Neural crest cell (in vitro differentiated cells): Measurements from ENCODE around the gene EXOC6B. TPM values are rescaled to one million over a fixed set of nuclear protein-coding genes. Genes with fewer than 3 reads are reported as not detected.
"Not testable (repeated sequence)": the region's sequence is repeated elsewhere in the genome, so short reads cannot be mapped to it uniquely, and the experiment has no call there.

Experiments used
- DNase-seq: peaks from one replicate; pipeline ENCODE4 v3.0.0; 2021; ENCODE audit warnings: low read depth, mixed read lengths, low spot score
- H3K27ac Mint-ChIP-seq: one replicate; pipeline ENCODE4 v1.8.0; 2021; ENCODE audit warnings: mild to moderate bottlenecking, mixed read lengths; ENCODE audit not compliant: unreplicated experiment
- H3K27me3 Mint-ChIP-seq: 2 replicates; pipeline ENCODE4 v1.8.0; 2021; ENCODE audit warnings: low read depth, mild to moderate bottlenecking, mixed read lengths
- H3K36me3 Mint-ChIP-seq: 2 replicates; pipeline ENCODE4 v1.8.0; 2021; ENCODE audit warnings: low read depth, mild to moderate bottlenecking, mixed read lengths
- H3K4me1 Mint-ChIP-seq: 2 replicates; pipeline ENCODE4 v1.8.0; 2021; ENCODE audit warnings: mixed read lengths
- H3K4me3 Mint-ChIP-seq: one replicate; pipeline ENCODE4 v1.8.0; 2021; ENCODE audit warnings: mild to moderate bottlenecking, mixed read lengths
- H3K9me3 Mint-ChIP-seq: 2 replicates; pipeline ENCODE4 v1.8.0; 2021; ENCODE audit warnings: mixed read lengths
- total RNA-seq: library from RNA; stranded (reverse); gene quantifications from 2 replicates; pipeline ENCODE4 v1.2.1, GENCODE V29; 2021
- TF ChIP-seq, protein P1 (sequence below): fragments of 200-600 bp; sonication (generic); conservative IDR thresholded peaks from 2 replicates; pipeline ENCODE4 v1.5.0; 2021; ENCODE audit warnings: antibody characterized with exemption, mild to moderate bottlenecking

Gene EXOC6B
- total RNA-seq, 1 donor from 2014 or later = 28.2 TPM

DNA sequence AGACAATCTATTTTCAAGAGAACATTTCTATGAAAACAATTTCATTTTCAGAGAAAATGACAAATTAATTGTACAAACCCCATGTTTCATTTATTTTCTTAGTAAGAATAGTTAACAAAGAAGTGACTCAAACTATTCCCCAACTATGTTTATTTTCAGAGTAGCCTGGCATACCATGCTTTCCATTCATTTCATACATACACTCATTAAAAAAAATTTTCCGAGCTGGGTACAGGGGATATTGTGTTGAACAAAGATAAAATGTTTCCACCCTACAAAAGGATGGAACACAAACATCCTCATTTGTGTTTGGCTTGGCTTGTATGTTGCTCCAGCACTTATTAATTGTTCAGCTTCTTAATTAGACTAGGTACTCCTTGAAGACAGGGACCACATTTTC lies 331.4 kb downstream of the EXOC6B start:
- no peak overlapping the region for H3K4me3 Mint-ChIP-seq
- peaks cover 9% of the 10 kb centered on the region for H3K36me3 Mint-ChIP-seq
- no peaks in the 10 kb centered on the region for H3K4me1 Mint-ChIP-seq
- no peak for DNase-seq
- no peak overlapping the region for H3K27ac Mint-ChIP-seq
- H3K9me3 Mint-ChIP-seq = no peaks in the 10 kb centered on the region
- no peaks in the 10 kb centered on the region for H3K27me3 Mint-ChIP-seq
- TF ChIP-seq, protein P1, sequence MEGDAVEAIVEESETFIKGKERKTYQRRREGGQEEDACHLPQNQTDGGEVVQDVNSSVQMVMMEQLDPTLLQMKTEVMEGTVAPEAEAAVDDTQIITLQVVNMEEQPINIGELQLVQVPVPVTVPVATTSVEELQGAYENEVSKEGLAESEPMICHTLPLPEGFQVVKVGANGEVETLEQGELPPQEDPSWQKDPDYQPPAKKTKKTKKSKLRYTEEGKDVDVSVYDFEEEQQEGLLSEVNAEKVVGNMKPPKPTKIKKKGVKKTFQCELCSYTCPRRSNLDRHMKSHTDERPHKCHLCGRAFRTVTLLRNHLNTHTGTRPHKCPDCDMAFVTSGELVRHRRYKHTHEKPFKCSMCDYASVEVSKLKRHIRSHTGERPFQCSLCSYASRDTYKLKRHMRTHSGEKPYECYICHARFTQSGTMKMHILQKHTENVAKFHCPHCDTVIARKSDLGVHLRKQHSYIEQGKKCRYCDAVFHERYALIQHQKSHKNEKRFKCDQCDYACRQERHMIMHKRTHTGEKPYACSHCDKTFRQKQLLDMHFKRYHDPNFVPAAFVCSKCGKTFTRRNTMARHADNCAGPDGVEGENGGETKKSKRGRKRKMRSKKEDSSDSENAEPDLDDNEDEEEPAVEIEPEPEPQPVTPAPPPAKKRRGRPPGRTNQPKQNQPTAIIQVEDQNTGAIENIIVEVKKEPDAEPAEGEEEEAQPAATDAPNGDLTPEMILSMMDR = no peak

DNA sequence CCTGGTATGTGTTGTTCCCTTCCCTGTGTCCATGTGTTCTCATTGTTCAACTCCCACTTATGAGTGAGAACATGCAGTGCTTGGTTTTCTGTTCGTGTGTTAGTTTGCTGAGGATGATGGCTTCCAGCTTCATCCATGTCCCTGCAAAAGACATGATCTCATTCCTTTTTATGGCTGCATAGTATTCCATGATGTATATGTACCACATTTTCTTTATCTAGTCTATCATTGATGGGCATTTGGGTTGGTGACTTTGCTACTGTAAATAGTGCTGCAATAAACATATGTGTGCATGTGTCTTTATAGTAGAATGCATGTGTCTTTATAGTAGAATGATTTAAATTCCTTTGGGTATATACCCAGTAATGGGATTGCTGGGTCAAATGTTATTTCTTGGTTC lies 341.2 kb downstream of the EXOC6B start:
- peaks cover 20% of the 10 kb centered on the region for H3K36me3 Mint-ChIP-seq
- H3K4me3 Mint-ChIP-seq, H3K9me3 Mint-ChIP-seq, H3K27me3 Mint-ChIP-seq, H3K4me1 Mint-ChIP-seq, H3K27ac Mint-ChIP-seq, DNase-seq: not testable (repeated sequence)

DNA sequence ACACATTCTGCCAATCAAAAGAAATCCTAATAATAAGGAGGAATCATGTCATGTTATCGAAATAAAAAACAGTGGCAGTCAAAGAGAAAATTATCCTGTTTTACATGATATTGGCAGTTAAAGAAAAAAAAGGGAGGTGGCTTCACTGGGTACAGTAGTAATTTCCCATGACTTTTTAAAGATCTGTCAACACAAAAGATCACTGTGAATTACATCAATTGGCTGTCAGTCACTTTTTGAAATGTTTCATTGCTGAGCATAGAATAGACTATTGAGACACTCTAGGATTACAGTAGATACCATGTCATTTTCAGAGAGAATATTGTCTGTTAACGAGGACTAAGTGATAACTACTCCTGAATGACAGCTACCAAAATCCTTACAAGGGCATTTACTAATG lies 342.5 kb downstream of the EXOC6B start:
- H3K27me3 Mint-ChIP-seq = no peaks in the 10 kb centered on the region
- no peaks in the 10 kb centered on the region for H3K4me1 Mint-ChIP-seq
- H3K36me3 Mint-ChIP-seq = peaks cover 20% of the 10 kb centered on the region
- TF ChIP-seq, protein P1 = no peak
- H3K27ac Mint-ChIP-seq = no peak overlapping the region
- DNase-seq = no peak
- no peak overlapping the region for H3K4me3 Mint-ChIP-seq
- peaks cover 5% of the 10 kb centered on the region for H3K9me3 Mint-ChIP-seq

DNA sequence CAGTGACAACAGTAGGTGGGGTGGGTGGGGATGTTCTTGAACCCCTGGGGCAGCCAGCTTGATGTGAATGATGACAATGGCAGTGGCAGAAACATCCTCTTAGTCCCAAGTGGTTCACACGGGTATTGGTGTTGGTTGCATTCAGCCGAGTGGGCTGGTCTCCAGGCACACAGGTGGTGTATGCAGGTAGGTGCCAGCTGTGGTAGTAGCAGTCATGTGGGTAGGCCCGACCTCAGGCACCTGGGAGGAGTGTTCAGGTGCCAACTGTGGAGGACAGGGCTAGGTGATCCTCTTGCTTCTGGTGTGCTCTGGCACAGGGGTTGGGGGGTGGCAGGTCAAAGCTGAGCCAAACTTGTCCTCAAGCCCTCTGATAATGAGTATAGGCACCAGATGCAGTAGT lies 350.6 kb downstream of the EXOC6B start:
- H3K9me3 Mint-ChIP-seq = peaks cover 26% of the 10 kb centered on the region
- H3K4me3 Mint-ChIP-seq = no peak overlapping the region
- TF ChIP-seq, protein P1 = no peak
- H3K4me1 Mint-ChIP-seq = no peaks in the 10 kb centered on the region
- H3K27ac Mint-ChIP-seq = no peak overlapping the region
- H3K27me3 Mint-ChIP-seq = no peaks in the 10 kb centered on the region
- peaks cover 52% of the 10 kb centered on the region for H3K36me3 Mint-ChIP-seq
- DNase-seq = no peak

DNA sequence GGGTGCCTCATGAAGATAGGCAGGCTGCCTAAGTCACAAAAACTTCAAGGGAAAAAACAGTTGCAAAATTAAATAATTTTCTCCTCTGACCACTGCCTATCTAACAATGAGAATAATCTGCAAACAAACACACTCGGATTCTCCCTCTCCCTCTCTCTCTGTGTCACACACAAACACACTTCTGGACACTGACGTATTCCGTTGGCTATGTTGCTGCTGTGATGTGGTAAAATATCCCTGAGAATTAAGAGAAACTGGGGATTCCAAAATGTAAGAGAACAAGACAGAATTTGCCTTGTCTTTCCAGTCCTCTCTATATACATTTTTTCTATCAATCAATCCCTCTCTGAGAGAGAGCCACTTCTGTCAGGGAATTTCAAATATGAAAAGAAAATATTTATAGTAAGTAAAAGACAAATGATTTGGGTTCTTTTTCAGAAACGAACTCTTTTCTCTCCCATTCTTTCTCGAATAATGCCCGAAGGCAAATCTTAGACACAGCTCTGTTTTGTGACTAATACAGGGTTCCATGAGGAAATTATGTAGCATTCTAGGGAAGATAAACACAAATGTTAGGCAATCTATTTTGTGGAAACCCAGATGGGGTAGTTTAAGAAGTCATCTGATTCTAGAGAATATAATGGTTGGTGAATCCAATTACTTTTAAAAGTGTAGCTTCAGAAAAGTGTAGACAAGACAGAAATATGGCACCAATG lies 367.9 kb downstream of the EXOC6B start:
- Mint-ChIP-seq H3K9me3 (no peaks in the 10 kb centered on the region), H3K4me3 (no peak overlapping the region), H3K27me3 (no peaks in the 10 kb centered on the region), H3K36me3 (no peaks in the 10 kb centered on the region), H3K27ac (no peak overlapping the region), H3K4me1 (no peaks in the 10 kb centered on the region)
- TF ChIP-seq, protein P1 = no peak
- DNase-seq = no peak

GRCh38 chr2:72454189-72454588 lies 371.6 kb downstream of the EXOC6B start:
- DNase-seq = no peak
- no peak overlapping the region for H3K4me3 Mint-ChIP-seq
- H3K9me3 Mint-ChIP-seq = no peaks in the 10 kb centered on the region
- H3K4me1 Mint-ChIP-seq = no peaks in the 10 kb centered on the region
- no peaks in the 10 kb centered on the region for H3K36me3 Mint-ChIP-seq
- no peak overlapping the region for H3K27ac Mint-ChIP-seq
- no peaks in the 10 kb centered on the region for H3K27me3 Mint-ChIP-seq
- TF ChIP-seq, protein P1 = no peak
